Measurements from ENCODE around the gene CCDC27. TPM values are rescaled to one million over a fixed set of nuclear protein-coding genes. Genes with fewer than 3 reads are reported as not detected.

CCDC27 gene
- total and polyA plus RNA-seq, 2 of the 8 experiments (the other 6 are each of a cell fraction or from before 2014, with no cell fraction given), result 0.15 TPM; not detected in 1

DNA sequence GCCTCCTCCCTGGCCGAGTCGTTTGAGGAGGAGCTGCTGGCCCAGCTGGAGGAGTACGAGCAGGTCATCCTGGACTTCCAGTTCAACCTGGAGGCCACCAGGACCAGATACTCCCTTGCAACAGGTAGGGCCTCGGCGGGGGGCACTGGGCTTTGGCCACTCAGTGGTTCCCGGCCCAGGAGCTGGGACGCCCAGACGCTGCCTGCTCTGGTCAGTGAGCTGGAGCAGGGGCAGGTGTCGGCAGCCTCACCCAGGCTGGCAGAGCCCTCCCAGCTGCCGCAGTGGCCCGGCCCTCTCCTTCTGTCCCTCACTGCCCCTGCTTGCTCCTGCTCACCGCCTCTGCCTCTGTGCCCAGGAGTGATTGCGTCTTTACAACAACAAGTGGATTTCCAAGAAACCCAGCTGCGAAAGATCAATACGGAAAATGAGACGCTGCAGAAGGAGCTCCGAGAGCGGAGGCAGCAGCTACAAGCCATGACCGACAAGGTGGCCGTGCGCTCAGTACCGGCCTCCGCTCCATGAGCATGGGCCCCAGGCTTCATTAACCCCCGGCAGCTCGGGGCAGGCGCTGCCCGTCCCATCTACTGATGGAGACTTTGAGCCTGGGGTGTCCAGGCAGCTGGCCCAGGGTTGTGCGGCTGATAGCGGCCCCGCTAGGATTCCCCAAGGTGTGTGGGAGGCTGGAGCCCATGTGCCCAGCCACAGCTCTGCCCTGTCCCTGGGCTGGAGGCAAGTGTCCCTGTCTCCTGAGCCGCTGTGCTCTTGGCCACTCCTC is 11.3 kb downstream of the CCDC27 start (continued):
- TF ChIP-seq, protein P1, sequence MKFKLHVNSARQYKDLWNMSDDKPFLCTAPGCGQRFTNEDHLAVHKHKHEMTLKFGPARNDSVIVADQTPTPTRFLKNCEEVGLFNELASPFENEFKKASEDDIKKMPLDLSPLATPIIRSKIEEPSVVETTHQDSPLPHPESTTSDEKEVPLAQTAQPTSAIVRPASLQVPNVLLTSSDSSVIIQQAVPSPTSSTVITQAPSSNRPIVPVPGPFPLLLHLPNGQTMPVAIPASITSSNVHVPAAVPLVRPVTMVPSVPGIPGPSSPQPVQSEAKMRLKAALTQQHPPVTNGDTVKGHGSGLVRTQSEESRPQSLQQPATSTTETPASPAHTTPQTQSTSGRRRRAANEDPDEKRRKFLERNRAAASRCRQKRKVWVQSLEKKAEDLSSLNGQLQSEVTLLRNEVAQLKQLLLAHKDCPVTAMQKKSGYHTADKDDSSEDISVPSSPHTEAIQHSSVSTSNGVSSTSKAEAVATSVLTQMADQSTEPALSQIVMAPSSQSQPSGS (IDR thresholded peaks at IDR 0.05; ENCODE audit: low read length), result no peak
- TF ChIP-seq, protein P2, sequence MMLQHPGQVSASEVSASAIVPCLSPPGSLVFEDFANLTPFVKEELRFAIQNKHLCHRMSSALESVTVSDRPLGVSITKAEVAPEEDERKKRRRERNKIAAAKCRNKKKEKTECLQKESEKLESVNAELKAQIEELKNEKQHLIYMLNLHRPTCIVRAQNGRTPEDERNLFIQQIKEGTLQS (IDR thresholded peaks at IDR 0.05; ENCODE audit: insufficient read depth, low read depth, low read length), result no peak
- TF ChIP-seq ZNF274 (IDR thresholded peaks at IDR 0.05; ENCODE audit: borderline replicate concordance, extremely low read depth, low read length) (no peak), CHD2 (IDR thresholded peaks at IDR 0.05; ENCODE audit: low read length) (no peak), SP1 (IDR thresholded peaks at IDR 0.05; ENCODE audit: low read depth, low read length) (no peak), CBX5 (IDR thresholded peaks at IDR 0.05; ENCODE audit: low read depth, low read length) (no peak)

Measured in H1 (cell line).